Hepatocyte (in vitro differentiated cells): Measurements from ENCODE around the gene LEMD1. TPM values are rescaled to one million over a fixed set of nuclear protein-coding genes. Genes with fewer than 3 reads are reported as not detected.

Source experiments
- DNase-seq: peaks from one replicate; pipeline ENCODE4 v3.0.0-alpha.2; 2016; ENCODE audit warnings: low spot score
- H2AFZ ChIP-seq: fragments of 200-600 bp; sonication (generic); 2 replicates; pipeline ENCODE4 v1.6.0; 2016; ENCODE audit warnings: antibody characterized with exemption, mild to moderate bottlenecking
- H3K27ac ChIP-seq: fragments of 200-600 bp; sonication (generic); 2 replicates; pipeline ENCODE4 v1.5.1; 2016; ENCODE audit warnings: mild to moderate bottlenecking
- H3K27me3 ChIP-seq: fragments of 200-600 bp; sonication (generic); 2 replicates; pipeline ENCODE4 v1.6.1; 2016
- H3K36me3 ChIP-seq: fragments of 200-600 bp; sonication (generic); replicated peaks from 2 replicates; pipeline ENCODE4 v1.5.1; 2016; ENCODE audit warnings: low read depth; ENCODE audit not compliant: insufficient read depth
- H3K4me1 ChIP-seq: fragments of 200-600 bp; sonication (generic); 2 replicates; pipeline ENCODE4 v1.5.1; 2016; ENCODE audit warnings: mild to moderate bottlenecking, moderate library complexity; ENCODE audit not compliant: insufficient read depth
- H3K4me2 ChIP-seq: fragments of 200-600 bp; sonication (generic); 2 replicates; pipeline ENCODE4 v1.6.0; 2016
- H3K4me3 ChIP-seq: fragments of 200-600 bp; sonication (generic); 2 replicates; pipeline ENCODE4 v1.5.1; 2016; ENCODE audit warnings: mild to moderate bottlenecking
- H3K79me2 ChIP-seq: fragments of 200-600 bp; sonication (generic); 2 replicates; pipeline ENCODE4 v1.6.0; 2017; ENCODE audit warnings: mild to moderate bottlenecking
- H3K9me2 ChIP-seq: fragments of 200-600 bp; sonication (generic); replicated peaks from 2 replicates; pipeline ENCODE4 v1.6.0; 2017; ENCODE audit warnings: mild to moderate bottlenecking; ENCODE audit not compliant: insufficient read depth
- H3K9me3 ChIP-seq: fragments of 200-600 bp; sonication (generic); 2 replicates; pipeline ENCODE4 v1.5.1; 2016; ENCODE audit warnings: low read depth, mild to moderate bottlenecking
- H4K20me1 ChIP-seq: fragments of 200-600 bp; sonication (generic); 2 replicates; pipeline ENCODE4 v1.6.0; 2016; ENCODE audit warnings: mild to moderate bottlenecking; ENCODE audit not compliant: insufficient read depth, poor library complexity, severe bottlenecking
- CTCF ChIP-seq: fragments of 200-600 bp; sonication (generic); IDR thresholded peaks from 2 replicates; pipeline ENCODE4 v1.5.1; 2016; ENCODE audit warnings: antibody characterized with exemption, mild to moderate bottlenecking; ENCODE audit not compliant: poor library complexity
- EZH2 ChIP-seq: fragments of 200-600 bp; sonication (generic); IDR thresholded peaks from 2 replicates; pipeline ENCODE4 v1.6.1; 2016; ENCODE audit warnings: antibody characterized with exemption, mild to moderate bottlenecking, borderline replicate concordance
- EZH2phosphoT487 ChIP-seq: fragments of 200-600 bp; sonication (generic); IDR thresholded peaks from one replicate; pipeline ENCODE4 v1.6.1; 2018; ENCODE audit warnings: antibody characterized with exemption, mild to moderate bottlenecking, low read depth, moderate library complexity; ENCODE audit not compliant: unreplicated experiment, severe bottlenecking
- WGBS: methylation state at CpG from one replicate; pipeline ENCODE4 v1.1.6; 2016; ENCODE audit warnings: low lambda C conversion rate; ENCODE audit errors: missing lambda C conversion rate; 5-methylcytosine and 5-hydroxymethylcytosine counted together
- polyA plus RNA-seq: library from polyadenylated mRNA; unstranded; fragments of >200 nt; fragmentation: Nextera tagmentation; extraction: Ambion mirVana; gene quantifications from 2 replicates; pipeline ENCODE4 v1.2.1, GENCODE V29; 2016
- total RNA-seq: library from RNA; depleted of rRNA; stranded (reverse); fragments of >200 nt; gene quantifications from 2 replicates; pipeline ENCODE4 v1.2.3, GENCODE V29; 2014

LEMD1 gene
- total and polyA plus RNA-seq, 2 experiments from 2014 or later = 0.35 to 2.4 TPM

DNA sequence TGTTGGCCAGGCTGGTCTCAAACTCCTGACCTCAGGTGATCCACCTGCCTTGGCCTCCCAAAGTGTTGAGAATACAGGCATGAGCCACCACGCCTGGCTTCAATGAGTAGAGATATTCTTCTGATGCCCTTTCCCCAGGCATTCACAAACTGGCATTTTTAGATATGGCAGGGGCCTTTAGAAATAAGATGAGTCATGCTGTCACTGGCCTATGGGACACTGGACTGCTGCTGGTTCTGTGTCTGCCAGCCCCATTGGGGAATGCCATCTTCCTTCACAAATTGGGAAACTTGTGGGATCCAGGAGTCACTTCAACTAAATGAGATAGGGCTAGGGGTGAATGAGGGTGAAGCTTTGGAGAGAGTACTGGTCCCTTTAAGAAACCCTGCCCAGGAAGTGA lies 81.2 kb downstream of the LEMD1 start:
- Histone ChIP-seq H3K79me2 (no peaks in the 10 kb centered on the region), H3K4me3 (no peak overlapping the region), H2AFZ (no peak overlapping the region), H3K27ac (no peak overlapping the region), H3K9me3 (no peaks in the 10 kb centered on the region), H4K20me1 (no peaks in the 10 kb centered on the region), H3K4me1 (peaks cover 8% of the 10 kb centered on the region), H3K9me2 (no peaks in the 10 kb centered on the region), H3K36me3 (no peaks in the 10 kb centered on the region), H3K4me2 (no peak overlapping the region), H3K27me3 (peaks cover 43% of the 10 kb centered on the region)
- TF ChIP-seq EZH2phosphoT487 (no peak), EZH2 (no peak), CTCF (no peak)
- WGBS = 71% methylated on average over 1 of the region's 1 CpG
- no peak for DNase-seq

GRCh38 chr1:205339717-205340116 lies 82.1 kb downstream of the LEMD1 start:
- 86% methylated on average over 4 of the region's 4 CpGs for WGBS
- Histone ChIP-seq H3K4me3 (no peak overlapping the region), H2AFZ (no peak overlapping the region), H3K9me2 (no peaks in the 10 kb centered on the region), H3K9me3 (no peaks in the 10 kb centered on the region), H3K4me1 (peaks cover 8% of the 10 kb centered on the region), H3K36me3 (no peaks in the 10 kb centered on the region), H3K27ac (no peak overlapping the region), H3K27me3 (peaks cover 34% of the 10 kb centered on the region), H3K4me2 (no peak overlapping the region), H4K20me1 (no peaks in the 10 kb centered on the region), H3K79me2 (no peaks in the 10 kb centered on the region)
- TF ChIP-seq EZH2 = no peak
- no peak for TF ChIP-seq CTCF
- TF ChIP-seq EZH2phosphoT487 = no peak
- no peak for DNase-seq

DNA sequence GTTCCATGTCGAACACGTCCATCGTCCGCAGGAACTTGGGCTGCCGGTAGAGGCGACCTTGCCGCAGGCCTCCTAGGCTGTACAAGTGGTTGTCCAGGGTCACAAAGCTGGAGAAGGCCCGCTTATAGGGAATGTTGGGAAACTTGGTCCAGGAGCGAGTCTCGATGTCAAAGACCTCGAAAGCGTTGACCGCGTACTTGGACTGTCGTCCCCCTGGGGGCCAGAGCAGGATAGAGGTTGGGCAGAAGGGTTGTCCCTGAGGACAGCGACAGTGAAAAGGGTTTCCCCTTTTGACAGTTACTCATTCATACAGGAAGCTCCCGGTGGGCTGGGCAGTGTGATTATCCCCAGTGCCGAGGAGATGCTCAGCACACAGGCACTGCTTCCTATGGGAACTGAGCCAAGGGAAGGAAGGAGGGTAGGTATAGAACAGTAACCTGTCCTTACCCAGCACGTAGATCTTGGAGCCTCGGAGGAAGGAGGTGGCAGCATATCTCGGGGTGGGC lies 82.6 kb downstream of the LEMD1 start:
- no peaks in the 10 kb centered on the region for H3K79me2 ChIP-seq
- TF ChIP-seq CTCF (no peak), EZH2phosphoT487 (no peak), EZH2 (no peak)
- no peak for DNase-seq
- H3K9me3 ChIP-seq = no peaks in the 10 kb centered on the region
- H3K27ac ChIP-seq = no peak overlapping the region
- H4K20me1 ChIP-seq = no peaks in the 10 kb centered on the region
- H3K9me2 ChIP-seq = no peaks in the 10 kb centered on the region
- H3K4me1 ChIP-seq = peaks cover 8% of the 10 kb centered on the region
- H2AFZ ChIP-seq = no peak overlapping the region
- no peak overlapping the region for H3K4me3 ChIP-seq
- WGBS = 92% methylated on average over 21 of the region's 21 CpGs
- H3K27me3 ChIP-seq = peaks cover 29% of the 10 kb centered on the region
- no peak overlapping the region for H3K4me2 ChIP-seq
- H3K36me3 ChIP-seq = no peaks in the 10 kb centered on the region

- Histone ChIP-seq H3K9me3 (no peaks in the 10 kb centered on the region), H3K4me2 (no peak overlapping the region), H3K27me3 (peaks cover 17% of the 10 kb centered on the region), H3K9me2 (no peaks in the 10 kb centered on the region), H3K36me3 (no peaks in the 10 kb centered on the region), H3K79me2 (no peaks in the 10 kb centered on the region), H4K20me1 (no peaks in the 10 kb centered on the region), H3K4me3 (no peak overlapping the region), H3K27ac (no peak overlapping the region), H2AFZ (no peak overlapping the region), H3K4me1 (no peaks in the 10 kb centered on the region)
- DNase-seq = no peak
- 78% methylated on average over 7 of the region's 7 CpGs for WGBS
- TF ChIP-seq CTCF (no peak), EZH2phosphoT487 (no peak), EZH2 (no peak)
Measured at GRCh38 chr1:205338011-205338410, 83.8 kb downstream of the LEMD1 start.
